ENCODE results near the gene PDCD1. TPM values are rescaled to one million over a fixed set of nuclear protein-coding genes. Genes with fewer than 3 reads are reported as not detected.
"Not testable (repeated sequence)": the region's sequence is repeated elsewhere in the genome, so short reads cannot be mapped to it uniquely, and the experiment has no call there.

PDCD1 gene
- total RNA-seq (2021; ENCODE audit: unreplicated experiment) = 0.22 TPM
- 0.04 TPM in 1 of 2 replicates, not detected in the other for polyA plus RNA-seq (2012)
- not detected for Bru-seq, nascent RNA
- BruChase-seq, experiment 1, labeled RNA remaining after a 6-hour chase = not detected
- BruChase-seq, experiment 2, labeled RNA remaining after a 2-hour chase = not detected
- long read RNA-seq = 0 reads

DNA sequence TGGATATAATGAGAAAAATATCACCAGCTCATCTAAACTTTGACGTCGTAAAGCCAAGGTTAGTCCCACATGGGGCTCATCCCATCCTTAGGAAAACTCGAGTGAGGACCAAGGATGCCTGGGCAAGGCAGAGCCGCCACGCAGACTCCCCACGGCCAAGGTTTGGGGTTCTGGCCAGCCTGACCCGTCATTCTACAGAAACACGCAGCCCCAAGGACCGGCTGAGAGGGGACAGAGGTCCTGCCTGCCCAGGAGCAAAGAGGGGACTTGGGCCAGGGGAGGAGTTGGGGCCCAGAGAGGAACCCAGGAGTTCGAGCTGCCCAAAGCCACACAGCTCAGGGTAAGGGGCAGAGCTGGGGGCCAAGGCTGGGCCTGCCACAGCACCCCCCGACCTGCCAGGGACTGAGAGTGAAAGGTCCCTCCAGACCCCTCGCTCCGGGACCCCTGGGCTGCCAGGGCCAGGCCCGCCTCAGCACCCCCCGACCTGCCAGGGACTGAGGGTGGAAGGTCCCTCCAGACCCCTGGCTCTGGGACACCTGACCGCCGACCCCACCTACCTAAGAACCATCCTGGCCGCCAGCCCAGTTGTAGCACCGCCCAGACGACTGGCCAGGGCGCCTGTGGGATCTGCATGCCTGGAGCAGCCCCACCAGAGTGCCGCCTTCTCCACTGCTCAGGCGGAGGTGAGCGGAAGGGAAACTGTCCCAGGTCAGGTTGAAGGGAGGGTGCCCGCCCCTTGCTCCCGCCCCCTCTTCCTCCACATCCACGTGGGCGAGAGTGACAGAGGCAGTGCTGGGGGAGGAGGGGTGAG lies at the start of gene PDCD1:
TSS of gene PDCD1 (minus strand) at position 689 of the 811 bp plus-strand sequence. CDS start at position 633, 56 bp downstream.
- no peak within 1 kb of the TSS for H3K4me3 ChIP-seq (replicated peaks in 1 of 2; ENCODE audit: low read depth in 1 of 2, low read length in 2 of 2)
- no peaks in the 10 kb centered on the region; a peak in 1 of 4 replicates for H3K4me1 ChIP-seq (ENCODE audit: control insufficient read depth in 1 of 2, insufficient read depth in 2 of 2, low read length in 2 of 2)
- H3K9me3 ChIP-seq (ENCODE audit: control insufficient read depth in 1 of 2, insufficient read depth in 1 of 2, low read depth in 1 of 2, low read length in 2 of 2) = no peaks in the 10 kb centered on the region
- intact Hi-C loops (cut with micrococcal nuclease) = no loop called here
- no peaks in the 10 kb centered on the region for H4K20me1 ChIP-seq (ENCODE audit: insufficient read depth)
- no peak within 1 kb of the TSS for H3K9ac ChIP-seq (ENCODE audit: low read length)
- no TSS peak for BruUV-seq (replicated peaks)
- H3K9me2 ChIP-seq (ENCODE audit: insufficient read depth) = no peaks in the 10 kb centered on the region
- TF ChIP-seq RAD21 (IDR thresholded peaks at IDR 0.05; ENCODE audit: low read depth) (no peak), ZFX (IDR thresholded peaks at IDR 0.05) (no peak), SRF (IDR thresholded peaks at IDR 0.05; ENCODE audit: low read depth) (no peak), FOSL1 (IDR thresholded peaks at IDR 0.05; ENCODE audit: low read depth) (no peak), EGR1 (IDR thresholded peaks at IDR 0.05; ENCODE audit: low read depth) (no peak), SIN3A (IDR thresholded peaks at IDR 0.05; ENCODE audit: low read depth) (no peak), EZH2phosphoT487 (IDR thresholded peaks at IDR 0.05; ENCODE audit: borderline replicate concordance) (no peak)
- TF ChIP-seq, protein P1, sequence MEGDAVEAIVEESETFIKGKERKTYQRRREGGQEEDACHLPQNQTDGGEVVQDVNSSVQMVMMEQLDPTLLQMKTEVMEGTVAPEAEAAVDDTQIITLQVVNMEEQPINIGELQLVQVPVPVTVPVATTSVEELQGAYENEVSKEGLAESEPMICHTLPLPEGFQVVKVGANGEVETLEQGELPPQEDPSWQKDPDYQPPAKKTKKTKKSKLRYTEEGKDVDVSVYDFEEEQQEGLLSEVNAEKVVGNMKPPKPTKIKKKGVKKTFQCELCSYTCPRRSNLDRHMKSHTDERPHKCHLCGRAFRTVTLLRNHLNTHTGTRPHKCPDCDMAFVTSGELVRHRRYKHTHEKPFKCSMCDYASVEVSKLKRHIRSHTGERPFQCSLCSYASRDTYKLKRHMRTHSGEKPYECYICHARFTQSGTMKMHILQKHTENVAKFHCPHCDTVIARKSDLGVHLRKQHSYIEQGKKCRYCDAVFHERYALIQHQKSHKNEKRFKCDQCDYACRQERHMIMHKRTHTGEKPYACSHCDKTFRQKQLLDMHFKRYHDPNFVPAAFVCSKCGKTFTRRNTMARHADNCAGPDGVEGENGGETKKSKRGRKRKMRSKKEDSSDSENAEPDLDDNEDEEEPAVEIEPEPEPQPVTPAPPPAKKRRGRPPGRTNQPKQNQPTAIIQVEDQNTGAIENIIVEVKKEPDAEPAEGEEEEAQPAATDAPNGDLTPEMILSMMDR (IDR thresholded peaks at IDR 0.05 in 2 of 3, conservative IDR thresholded peaks at IDR 0.05 in 1 of 3; ENCODE audit: borderline replicate concordance in 1 of 3, insufficient read depth in 1 of 3, low read depth in 2 of 3, low read length in 2 of 3) = no peak
- ChIA-PET POLR2A (no interaction called here), CTCF (no interaction called here), RAD21 (ENCODE audit: low non-redundant PET in 1 of 2, low total read pairs in 2 of 2, uncharacterized antibody in 2 of 2, unreplicated experiment in 2 of 2) (no interaction called here)
- H2AFZ ChIP-seq (ENCODE audit: low read depth, low read length, poor library complexity, severe bottlenecking) = no peak within 1 kb of the TSS
- no peak within 1 kb of the TSS; the same call in 1 of the 2 replicates for H3K27ac ChIP-seq (ENCODE audit: low read depth, low read length)
- ATAC-seq (peak; percentile 34; the same call in 1 of the 2 replicates), DNase-seq (ENCODE audit: low read depth, low spot score) (no peak)
- H3K4me2 ChIP-seq (ENCODE audit: low read length) = no peak within 1 kb of the TSS
- H3K36me3 ChIP-seq (ENCODE audit: control insufficient read depth in 1 of 2, insufficient read depth in 2 of 2, low read length in 2 of 2) = no peaks in the 10 kb centered on the region
- H3K79me2 ChIP-seq (ENCODE audit: insufficient read depth, low read length) = no peaks in the 10 kb centered on the region
- no peaks in the 10 kb centered on the region for H3K27me3 ChIP-seq (ENCODE audit: insufficient read depth, low read length)

DNA sequence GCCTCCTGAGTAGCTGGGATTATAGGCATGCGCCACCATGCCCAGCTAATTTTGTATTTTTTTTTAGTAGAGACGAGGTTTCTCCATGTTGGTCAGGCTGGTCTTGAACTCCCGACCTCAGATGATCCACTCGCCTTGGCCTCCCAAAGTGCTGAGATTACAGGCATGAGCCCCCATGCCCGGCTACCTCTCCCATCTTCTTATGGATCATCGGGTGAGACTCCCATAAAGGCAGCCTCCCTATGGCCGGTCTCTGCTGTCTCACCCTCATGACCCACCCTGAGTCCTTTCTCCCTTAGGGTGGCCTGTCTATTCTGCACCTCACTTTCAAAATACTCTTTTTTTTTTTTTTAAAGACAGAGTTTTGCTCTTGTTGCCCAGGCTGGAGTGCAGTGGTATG lies 49.1 kb upstream of the PDCD1 start:
- H4K20me1 ChIP-seq (ENCODE audit: insufficient read depth); H2AFZ ChIP-seq (ENCODE audit: low read depth, low read length, poor library complexity, severe bottlenecking); ATAC-seq; POLR2A ChIA-PET; H3K79me2 ChIP-seq (ENCODE audit: insufficient read depth, low read length); DNase-seq (ENCODE audit: low read depth, low spot score); H3K9ac ChIP-seq (ENCODE audit: low read length); H3K9me3 ChIP-seq (ENCODE audit: control insufficient read depth in 1 of 2, insufficient read depth in 1 of 2, low read depth in 1 of 2, low read length in 2 of 2); H3K36me3 ChIP-seq (ENCODE audit: control insufficient read depth in 1 of 2, insufficient read depth in 2 of 2, low read length in 2 of 2); H3K4me1 ChIP-seq (ENCODE audit: control insufficient read depth in 1 of 2, insufficient read depth in 2 of 2, low read length in 2 of 2); H3K4me3 ChIP-seq (replicated peaks in 1 of 2; ENCODE audit: low read depth in 1 of 2, low read length in 2 of 2); H3K27me3 ChIP-seq (ENCODE audit: insufficient read depth, low read length); intact Hi-C loops (cut with micrococcal nuclease); BruUV-seq (replicated peaks); H3K27ac ChIP-seq (ENCODE audit: low read depth, low read length); CTCF ChIA-PET; H3K4me2 ChIP-seq (ENCODE audit: low read length); RAD21 ChIA-PET (ENCODE audit: low non-redundant PET in 1 of 2, low total read pairs in 2 of 2, uncharacterized antibody in 2 of 2, unreplicated experiment in 2 of 2); H3K9me2 ChIP-seq (ENCODE audit: insufficient read depth): not testable (repeated sequence)

Measured in HCT116 (cell line).